Osteocyte (in vitro differentiated cells): ENCODE results near the gene ADAM11. TPM values are rescaled to one million over a fixed set of nuclear protein-coding genes. Genes with fewer than 3 reads are reported as not detected.

Source experiments
- DNase-seq: peaks from one replicate; pipeline ENCODE4 v3.0.0; 2021; ENCODE audit warnings: mixed read lengths; ENCODE audit not compliant: unreplicated experiment; ENCODE audit errors: extremely low spot score
- H3K27ac Mint-ChIP-seq: one replicate; pipeline ENCODE4 v1.8.0; 2021; ENCODE audit warnings: mild to moderate bottlenecking, mixed read lengths; ENCODE audit not compliant: unreplicated experiment
- H3K27me3 Mint-ChIP-seq: one replicate; pipeline ENCODE4 v1.8.0; 2021; ENCODE audit warnings: mixed read lengths; ENCODE audit not compliant: unreplicated experiment
- H3K36me3 Mint-ChIP-seq: one replicate; pipeline ENCODE4 v1.8.0; 2021; ENCODE audit warnings: mixed read lengths; ENCODE audit not compliant: unreplicated experiment
- H3K4me1 Mint-ChIP-seq: one replicate; pipeline ENCODE4 v1.8.0; 2021; ENCODE audit warnings: mixed read lengths; ENCODE audit not compliant: unreplicated experiment
- H3K4me3 Mint-ChIP-seq: one replicate; pipeline ENCODE4 v1.8.0; 2021; ENCODE audit warnings: mild to moderate bottlenecking, moderate library complexity, mixed read lengths; ENCODE audit not compliant: unreplicated experiment
- H3K9me3 Mint-ChIP-seq: one replicate; pipeline ENCODE4 v1.8.0; 2021; ENCODE audit warnings: mixed read lengths; ENCODE audit not compliant: unreplicated experiment
- CTCF ChIP-seq: fragments of 200-600 bp; sonication (generic); IDR thresholded peaks from 2 replicates; pipeline ENCODE4 v1.5.0; 2021; ENCODE audit warnings: antibody characterized with exemption, mild to moderate bottlenecking, moderate library complexity
- total RNA-seq: library from RNA; stranded (reverse); gene quantifications from 2 replicates; pipeline ENCODE4 v1.2.1, GENCODE V29; 2021

Gene ADAM11
- total RNA-seq, 1 donor from 2014 or later = 1.0 TPM

GRCh38 chr17:44780161-44780560 is 21.4 kb downstream of the ADAM11 start:
- Mint-ChIP-seq H3K27me3 (no peaks in the 10 kb centered on the region), H3K36me3 (no peaks in the 10 kb centered on the region), H3K4me1 (peaks cover 12% of the 10 kb centered on the region), H3K4me3 (peak overlapping the region; percentile 14), H3K27ac (no peak overlapping the region), H3K9me3 (no peaks in the 10 kb centered on the region)
- TF ChIP-seq CTCF = no peak
- DNase-seq = no peak

- no peak for TF ChIP-seq CTCF
- peaks cover 12% of the 10 kb centered on the region for H3K4me1 Mint-ChIP-seq
- H3K4me3 Mint-ChIP-seq = no peak overlapping the region
- no peaks in the 10 kb centered on the region for H3K9me3 Mint-ChIP-seq
- H3K27me3 Mint-ChIP-seq = no peaks in the 10 kb centered on the region
- no peak for DNase-seq
- no peak overlapping the region for H3K27ac Mint-ChIP-seq
- H3K36me3 Mint-ChIP-seq = no peaks in the 10 kb centered on the region
These were observed 22.2 kb downstream of the ADAM11 start for GRCh38 chr17:44780845-44781480.

- H3K27ac Mint-ChIP-seq = no peak overlapping the region
- TF ChIP-seq CTCF = no peak
- no peak for DNase-seq
- H3K36me3 Mint-ChIP-seq = no peaks in the 10 kb centered on the region
- H3K9me3 Mint-ChIP-seq = no peaks in the 10 kb centered on the region
- no peaks in the 10 kb centered on the region for H3K27me3 Mint-ChIP-seq
- H3K4me1 Mint-ChIP-seq = peaks cover 12% of the 10 kb centered on the region
- H3K4me3 Mint-ChIP-seq = no peak overlapping the region
These were observed 22.9 kb downstream of the ADAM11 start for GRCh38 chr17:44781551-44782325.

- no peak for DNase-seq
- Mint-ChIP-seq H3K27ac (no peak overlapping the region), H3K36me3 (no peaks in the 10 kb centered on the region), H3K4me3 (no peak overlapping the region), H3K9me3 (no peaks in the 10 kb centered on the region), H3K4me1 (peaks cover 12% of the 10 kb centered on the region), H3K27me3 (no peaks in the 10 kb centered on the region)
- TF ChIP-seq CTCF = no peak
These were observed 23.6 kb downstream of the ADAM11 start for GRCh38 chr17:44782326-44782850.

- Mint-ChIP-seq H3K36me3 (no peaks in the 10 kb centered on the region), H3K27me3 (no peaks in the 10 kb centered on the region), H3K27ac (no peak overlapping the region), H3K9me3 (no peaks in the 10 kb centered on the region), H3K4me1 (peaks cover 5% of the 10 kb centered on the region), H3K4me3 (no peak overlapping the region)
- DNase-seq = no peak
- TF ChIP-seq CTCF = no peak
These were observed 27.1 kb downstream of the ADAM11 start for GRCh38 chr17:44785921-44786320.
